Activated CD4-positive, alpha-beta T cell treated with anti-CD3 and anti-CD28 coated beads, Interleukin-2, amount 50 U/mL, for 48 hours (primary cell): ENCODE results near the gene FSD1L.
"Not testable (repeated sequence)": the region's sequence is repeated elsewhere in the genome, so short reads cannot be mapped to it uniquely, and the experiment has no call there.

Experiments used
- DNase-seq, 2 experiments: peaks; one replicate each; pipeline ENCODE4 v3.0.0-alpha.2; 2020

The FSD1L gene

GRCh38 chr9:105496826-105497225 is 49.0 kb downstream of the FSD1L start:
- no peak for DNase-seq

GRCh38 chr9:105497704-105498103 is 49.9 kb downstream of the FSD1L start:
- DNase-seq: no peak

GRCh38 chr9:105500108-105500766 is 52.4 kb downstream of the FSD1L start:
- DNase-seq: no peak

- DNase-seq: no peak
Observed at GRCh38 chr9:105501414-105501813, 53.6 kb downstream of the FSD1L start.

- DNase-seq: no peak
Observed at GRCh38 chr9:105502276-105502675, 54.4 kb downstream of the FSD1L start.

- DNase-seq: no peak
Observed at GRCh38 chr9:105503881-105504280, 56.0 kb downstream of the FSD1L start.

GRCh38 chr9:105507096-105507790 is 59.4 kb downstream of the FSD1L start:
- DNase-seq: no peak

- no peak for DNase-seq
Observed at GRCh38 chr9:105508530-105508929, 60.7 kb downstream of the FSD1L start.

GRCh38 chr9:105510024-105510423 is 62.2 kb downstream of the FSD1L start:
- DNase-seq: no peak

- no peak for DNase-seq
Observed at GRCh38 chr9:105511446-105511845, 63.6 kb downstream of the FSD1L start.

GRCh38 chr9:105515811-105516413 is 68.1 kb downstream of the FSD1L start:
- no peak for DNase-seq

GRCh38 chr9:105519710-105520369 is 72.0 kb downstream of the FSD1L start:
- peak; percentile 18 to 22 for DNase-seq

- DNase-seq: not testable (repeated sequence)
Observed at GRCh38 chr9:105520992-105521391, 73.2 kb downstream of the FSD1L start.

- not testable (repeated sequence) for DNase-seq
Observed at GRCh38 chr9:105522618-105523385, 75.0 kb downstream of the FSD1L start.

GRCh38 chr9:105531530-105531929 is 83.7 kb downstream of the FSD1L start:
- DNase-seq: no peak

GRCh38 chr9:105535920-105536668 is 88.3 kb downstream of the FSD1L start:
- no peak for DNase-seq

GRCh38 chr9:105539452-105539851 is 91.6 kb downstream of the FSD1L start:
- DNase-seq: no peak

GRCh38 chr9:105541838-105542237 is 94.0 kb downstream of the FSD1L start:
- no peak for DNase-seq

GRCh38 chr9:105554042-105554441 is 106.2 kb downstream of the FSD1L start:
- DNase-seq: no peak

- DNase-seq: peak; percentile 85 to 89
Observed at GRCh38 chr9:105557804-105558610, 110.2 kb downstream of the FSD1L start, which contains the start of gene FKTN. Gene FKTN, plus strand, starts transcription at chr9:105558131. Its CDS starts 16,902 bp downstream, at chr9:105575033.

- no peak for DNase-seq
Observed at GRCh38 chr9:105572455-105572854, 124.6 kb downstream of the FSD1L start.
